Effector CD8-positive, alpha-beta T cell (primary cell): ENCODE measurements around the gene CARD14.
A peak's percentile ranks its signal among the peaks of the same experiment; 100 is the strongest.
"Not testable (repeated sequence)": the region's sequence is repeated elsewhere in the genome, so short reads cannot be mapped to it uniquely, and the experiment has no call there.

Experiments used
- DNase-seq: peaks from one replicate; lab custom pipeline; 2025; lab: John Stamatoyannopoulos, UW

Gene CARD14

GRCh38 chr17:80183581-80184422, 14.0 kb downstream of the CARD14 start:
- no peak for DNase-seq

- no peak for DNase-seq
Measured at GRCh38 chr17:80184423-80184714, 14.5 kb downstream of the CARD14 start.

GRCh38 chr17:80185968-80186367, 16.1 kb downstream of the CARD14 start:
- no peak for DNase-seq

GRCh38 chr17:80187090-80187489, 17.3 kb downstream of the CARD14 start:
- no peak for DNase-seq

- no peak for DNase-seq
Measured at GRCh38 chr17:80187515-80187941, 17.7 kb downstream of the CARD14 start.

DNA sequence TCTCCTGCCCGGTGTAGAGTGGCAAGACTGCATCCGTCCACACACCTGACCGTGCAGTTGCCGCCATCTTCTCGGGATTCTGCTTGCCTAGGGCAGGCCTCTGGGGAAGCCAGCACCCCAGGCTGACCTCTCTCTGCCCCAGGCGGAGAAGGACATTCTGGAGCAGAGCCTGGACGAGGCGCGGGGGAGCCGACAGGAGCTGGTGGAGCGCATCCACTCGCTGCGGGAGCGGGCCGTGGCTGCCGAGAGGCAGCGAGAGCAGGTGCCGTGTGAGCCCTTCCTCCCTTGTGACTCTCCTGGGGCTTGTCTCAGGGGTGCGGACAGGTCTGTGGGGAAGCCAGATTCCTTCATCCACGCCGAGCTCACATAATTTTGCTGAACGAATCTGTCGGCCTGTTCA, 19.8 kb downstream of the CARD14 start:
- no peak for DNase-seq

DNA sequence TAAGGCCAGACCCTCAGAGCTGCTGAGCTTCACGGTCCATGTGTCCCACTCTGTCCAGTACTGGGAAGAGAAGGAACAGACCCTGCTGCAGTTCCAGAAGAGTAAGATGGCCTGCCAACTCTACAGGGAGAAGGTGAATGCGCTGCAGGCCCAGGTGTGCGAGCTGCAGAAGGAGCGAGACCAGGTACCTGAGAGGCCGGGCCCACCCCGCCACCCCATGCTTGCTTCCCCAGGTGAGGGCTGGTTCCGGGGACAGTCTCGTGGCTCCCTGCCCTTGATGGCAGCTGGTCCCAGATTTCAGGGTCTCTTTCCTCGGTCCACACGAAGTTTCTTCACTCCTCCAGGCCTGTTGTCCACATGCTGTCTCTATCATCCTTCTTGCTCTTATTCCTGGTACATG, 20.9 kb downstream of the CARD14 start:
- DNase-seq, result no peak

DNA sequence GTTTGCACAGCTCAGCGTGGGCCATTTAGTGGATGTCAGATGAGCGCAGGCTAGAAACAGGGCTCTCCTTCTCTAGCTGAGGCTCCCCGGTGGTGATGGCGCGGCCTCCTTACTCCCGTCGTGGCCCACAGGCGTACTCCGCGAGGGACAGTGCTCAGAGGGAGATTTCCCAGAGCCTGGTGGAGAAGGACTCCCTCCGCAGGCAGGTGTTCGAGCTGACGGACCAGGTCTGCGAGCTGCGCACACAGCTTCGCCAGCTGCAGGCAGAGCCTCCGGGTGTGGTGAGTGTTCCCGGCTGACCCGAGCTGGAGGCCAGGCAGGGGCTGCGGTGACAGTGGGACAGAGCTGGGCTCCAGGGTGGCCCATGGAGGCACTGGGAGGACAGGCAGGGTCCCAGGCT, 21.4 kb downstream of the CARD14 start:
- no peak for DNase-seq

- no peak for DNase-seq
Measured at GRCh38 chr17:80191865-80192661, 22.2 kb downstream of the CARD14 start.

GRCh38 chr17:80195141-80195540, 25.3 kb downstream of the CARD14 start:
- no peak for DNase-seq

DNA sequence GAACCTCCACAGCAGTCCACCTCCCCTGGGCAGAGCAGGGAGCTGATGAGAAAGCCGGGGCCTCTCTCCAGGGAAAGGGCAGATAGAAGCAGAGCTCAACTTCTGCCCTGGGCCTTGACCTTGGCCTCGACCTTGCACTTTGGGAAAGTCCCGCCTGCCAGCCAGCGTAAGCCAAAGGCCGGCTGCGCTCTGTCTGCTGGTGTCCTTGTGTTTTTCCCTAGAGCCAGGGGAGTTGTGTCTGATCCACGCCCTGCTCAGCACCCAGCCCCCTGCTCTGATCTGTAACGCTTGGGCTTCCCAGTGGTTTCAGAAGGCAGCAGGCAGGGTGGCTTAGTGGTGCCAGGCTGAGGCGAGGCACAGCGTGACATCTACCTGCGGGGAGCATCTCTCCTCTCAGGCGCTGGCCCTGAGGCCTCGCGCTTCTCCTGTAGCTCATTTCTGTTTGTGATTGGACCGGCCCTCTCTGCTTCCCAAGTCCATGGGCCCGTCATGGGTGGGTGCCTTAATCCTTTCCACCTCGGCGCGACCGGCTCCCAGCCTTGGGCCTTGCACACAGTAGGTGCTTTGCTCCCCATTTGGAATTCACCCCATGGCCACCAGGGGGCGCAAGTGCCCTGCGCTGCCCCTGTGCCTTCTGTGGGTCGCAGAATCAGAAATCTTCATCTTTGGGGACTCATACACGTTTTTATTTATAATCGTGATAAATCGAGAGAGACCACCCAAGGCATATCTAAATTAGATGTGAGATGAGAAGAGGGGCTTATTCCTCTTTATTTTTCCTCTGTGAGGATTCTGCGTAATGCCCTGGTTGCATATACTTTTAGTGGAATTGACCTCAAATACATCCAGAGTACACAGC, 26.1 kb downstream of the CARD14 start:
- peak; percentile 54 for DNase-seq

- DNase-seq, result no peak
Measured at GRCh38 chr17:80196652-80197051, 26.8 kb downstream of the CARD14 start.

DNA sequence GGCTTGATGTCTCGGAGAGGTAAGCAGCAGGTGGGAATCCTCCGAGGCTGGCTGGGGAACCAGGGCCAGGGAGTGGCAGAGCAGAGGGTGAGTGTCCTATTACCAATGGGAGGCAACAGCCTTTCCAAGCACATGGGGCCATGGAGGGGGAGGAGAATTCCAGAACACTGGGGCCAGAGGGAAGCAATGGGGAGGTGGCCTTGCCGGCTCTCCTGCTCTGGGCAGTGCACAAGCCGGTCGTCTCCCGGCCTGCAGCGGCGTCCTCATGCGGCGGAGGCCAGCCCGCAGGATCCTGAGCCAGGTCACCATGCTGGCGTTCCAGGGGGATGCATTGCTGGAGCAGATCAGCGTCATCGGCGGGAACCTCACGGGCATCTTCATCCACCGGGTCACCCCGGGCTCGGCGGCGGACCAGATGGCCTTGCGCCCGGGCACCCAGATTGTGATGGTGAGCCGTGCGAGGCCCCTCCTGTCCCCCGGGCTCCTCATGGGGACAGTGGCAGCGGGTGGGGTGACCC, 28.4 kb downstream of the CARD14 start:
- DNase-seq, result no peak

GRCh38 chr17:80199295-80199694, 29.5 kb downstream of the CARD14 start:
- not testable (repeated sequence) for DNase-seq

GRCh38 chr17:80201446-80201845, 31.6 kb downstream of the CARD14 start:
- DNase-seq, result no peak

DNA sequence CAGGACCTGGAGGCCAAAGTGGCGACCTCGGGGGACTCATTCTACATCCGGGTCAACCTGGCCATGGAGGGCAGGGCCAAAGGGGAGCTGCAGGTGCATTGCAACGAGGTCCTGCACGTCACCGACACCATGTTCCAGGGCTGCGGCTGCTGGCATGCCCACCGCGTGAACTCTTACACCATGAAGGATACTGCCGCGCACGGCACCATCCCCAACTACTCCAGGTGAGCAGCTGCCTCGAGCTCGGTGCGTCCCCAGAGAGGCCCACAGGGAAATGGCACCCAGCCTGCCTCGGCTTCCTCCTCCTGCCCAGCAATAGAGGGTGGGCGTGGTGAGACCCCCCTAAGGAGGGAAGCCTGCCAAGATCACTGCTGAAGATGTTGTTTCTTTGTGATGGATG, 32.4 kb downstream of the CARD14 start:
- no peak for DNase-seq

- DNase-seq, result no peak
Measured at GRCh38 chr17:80203471-80203963, 33.7 kb downstream of the CARD14 start.

DNA sequence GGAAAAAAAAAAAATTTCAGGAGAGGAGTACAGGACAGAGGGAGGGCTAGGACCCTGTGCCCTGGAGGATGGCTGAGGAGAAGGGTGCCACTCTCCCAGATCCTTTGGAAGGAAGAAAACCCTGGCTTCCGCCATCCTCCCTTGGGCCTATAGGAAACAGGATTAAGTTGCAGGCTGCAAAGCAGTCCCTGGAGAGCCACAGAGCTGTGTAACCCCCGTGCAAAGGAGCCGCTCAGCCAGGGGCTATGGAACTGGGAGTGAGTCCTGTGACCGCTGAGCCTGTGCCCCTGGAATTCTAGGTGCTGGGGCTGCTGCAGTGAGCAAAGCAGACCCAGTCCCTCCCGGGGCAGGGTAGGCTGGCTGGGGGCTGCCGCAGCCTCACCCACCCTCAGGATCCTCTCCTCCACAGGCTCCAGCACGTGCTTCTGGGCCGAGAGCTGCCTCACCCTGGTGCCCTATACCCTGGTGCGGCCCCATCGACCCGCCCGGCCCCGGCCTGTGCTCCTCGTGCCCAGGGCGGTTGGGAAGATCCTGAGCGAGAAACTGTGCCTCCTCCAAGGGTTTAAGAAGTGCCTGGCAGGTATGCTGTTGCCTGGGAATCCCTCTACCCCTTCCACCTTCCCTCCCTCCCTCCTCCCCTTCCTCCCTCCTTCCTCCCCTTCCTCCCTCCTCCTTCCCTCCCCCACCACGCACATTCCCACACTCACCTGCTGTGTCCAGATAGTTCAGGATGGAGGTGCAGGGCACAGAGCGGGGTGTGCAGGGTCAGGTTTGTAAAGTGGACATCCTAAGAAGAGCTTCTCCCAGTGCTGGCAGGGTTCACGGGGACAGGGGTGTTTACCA, 35.0 kb downstream of the CARD14 start:
- no peak for DNase-seq

DNA sequence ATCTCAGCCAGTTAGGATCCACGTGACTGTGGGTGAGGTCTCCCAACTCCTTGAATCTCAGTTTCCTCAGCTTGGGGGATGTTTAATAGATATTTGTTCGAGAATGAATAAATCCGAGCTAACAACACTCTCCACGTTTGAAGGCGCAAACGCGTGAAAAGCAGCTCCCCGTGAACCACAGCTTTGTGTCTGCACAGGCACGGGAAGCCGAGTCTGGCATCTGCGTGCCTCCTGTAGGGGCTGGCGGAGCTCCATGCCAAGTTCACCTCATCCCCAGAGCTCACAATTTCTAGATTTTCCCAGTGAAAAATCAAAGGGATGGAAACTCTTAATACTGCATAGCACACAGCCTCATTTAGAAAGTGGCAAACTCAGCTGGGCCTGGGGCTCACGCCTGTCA, 36.0 kb downstream of the CARD14 start:
- DNase-seq, result no peak

DNA sequence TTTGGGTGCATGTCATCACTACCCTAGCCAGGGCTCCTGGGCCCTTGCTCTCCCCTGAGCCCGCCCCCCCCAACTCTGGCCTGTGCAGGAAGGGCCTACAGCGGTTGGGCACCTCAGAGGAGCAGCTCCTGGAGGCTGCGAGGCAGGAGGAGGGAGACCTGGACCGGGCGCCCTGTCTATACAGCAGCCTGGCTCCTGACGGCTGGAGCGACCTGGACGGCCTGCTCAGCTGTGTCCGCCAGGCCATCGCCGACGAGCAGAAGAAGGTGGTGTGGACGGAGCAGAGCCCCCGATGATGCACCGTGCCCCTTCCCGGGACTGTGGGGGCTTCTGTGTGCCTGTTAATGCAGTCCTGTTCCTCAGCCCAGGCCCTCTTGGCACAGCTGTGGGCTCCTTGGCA, 38.2 kb downstream of the CARD14 start:
- no peak for DNase-seq

- no peak for DNase-seq
Measured at GRCh38 chr17:80209765-80210164, 39.9 kb downstream of the CARD14 start.
